ENCODE data around the gene HORMAD2.

HORMAD2 gene

DNA sequence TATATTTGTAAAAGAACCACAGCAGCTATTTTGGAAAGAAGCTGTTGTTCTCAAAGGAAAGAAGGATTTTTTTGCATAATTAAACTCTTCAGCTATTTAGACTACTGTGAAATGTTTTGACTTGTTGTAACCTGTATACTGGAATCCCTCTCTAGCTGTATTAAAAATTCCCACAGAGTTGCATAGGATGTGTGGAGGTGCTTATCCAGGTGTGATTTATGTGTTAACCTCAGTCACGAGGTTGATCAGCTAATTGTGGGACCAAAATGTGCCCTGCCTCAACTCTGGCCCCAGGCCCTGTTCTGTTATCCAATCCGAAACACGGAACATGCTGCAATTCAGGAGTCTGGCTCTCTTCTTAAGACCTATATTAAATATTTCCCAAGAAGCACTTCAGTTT lies 96.2 kb downstream of the HORMAD2 start:
- no peak overlapping the region for H3K4me3 Mint-ChIP-seq
- H3K4me1 Mint-ChIP-seq = no peaks in the 10 kb centered on the region
- DNase-seq (no peak), ATAC-seq (replicated peaks) (no peak)
- H3K9me3 Mint-ChIP-seq = no peaks in the 10 kb centered on the region
- H3K36me3 Mint-ChIP-seq = no peaks in the 10 kb centered on the region
- peaks cover 11 to 17% of the 10 kb centered on the region in 2 donors for H3K27me3 Mint-ChIP-seq
- no peak overlapping the region for H3K27ac Mint-ChIP-seq

DNA sequence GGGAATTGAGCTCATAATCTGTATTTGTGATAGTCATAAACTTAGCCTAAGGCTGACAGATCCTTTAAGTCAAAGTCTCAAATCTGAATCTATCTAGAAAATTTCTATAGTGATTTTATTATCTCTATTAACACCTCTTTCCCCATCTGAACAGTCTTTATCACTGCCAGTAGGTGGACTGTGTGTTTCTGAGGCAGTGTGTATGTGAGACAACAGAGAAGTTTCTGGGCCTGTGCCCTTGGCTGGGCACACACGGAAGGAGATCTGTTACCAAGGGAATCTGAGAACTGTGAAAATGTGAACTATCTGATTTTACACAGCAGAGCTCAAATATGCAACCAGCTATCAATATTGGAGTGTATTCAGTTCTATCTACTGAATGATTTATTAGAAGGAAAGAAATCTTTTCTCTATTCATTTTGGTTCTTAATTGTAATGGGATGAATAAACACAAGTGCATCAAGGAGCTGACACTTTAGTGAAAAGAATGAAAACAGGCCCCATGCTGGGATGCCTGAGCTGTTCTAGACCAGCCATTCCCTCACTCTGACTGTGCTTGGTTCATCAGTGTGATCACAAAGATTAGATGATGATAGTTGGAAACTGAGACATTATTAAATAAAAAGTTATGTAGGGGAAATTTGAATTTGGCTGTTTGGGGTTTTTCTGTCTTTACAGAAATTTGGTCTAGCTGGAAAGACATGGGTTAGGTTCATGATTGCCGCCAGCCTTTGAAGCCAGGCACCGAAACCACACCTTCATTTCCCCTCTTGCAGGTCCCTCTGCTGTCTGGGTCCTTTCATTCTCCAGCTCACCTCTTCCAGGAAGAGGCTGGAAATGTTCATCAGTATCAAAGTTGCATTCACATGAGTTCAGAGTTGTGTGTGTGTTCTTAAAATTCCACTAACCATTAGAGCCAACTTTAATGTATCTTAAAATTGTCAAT lies 98.2 kb downstream of the HORMAD2 start:
- no peaks in the 10 kb centered on the region for H3K9me3 Mint-ChIP-seq
- H3K4me3 Mint-ChIP-seq = no peak overlapping the region
- H3K27me3 Mint-ChIP-seq = peaks cover 5 to 9% of the 10 kb centered on the region in 2 donors
- ATAC-seq (replicated peaks) (no peak), DNase-seq (no peak)
- no peak overlapping the region for H3K27ac Mint-ChIP-seq
- no peaks in the 10 kb centered on the region for H3K36me3 Mint-ChIP-seq
- H3K4me1 Mint-ChIP-seq = no peaks in the 10 kb centered on the region

DNA sequence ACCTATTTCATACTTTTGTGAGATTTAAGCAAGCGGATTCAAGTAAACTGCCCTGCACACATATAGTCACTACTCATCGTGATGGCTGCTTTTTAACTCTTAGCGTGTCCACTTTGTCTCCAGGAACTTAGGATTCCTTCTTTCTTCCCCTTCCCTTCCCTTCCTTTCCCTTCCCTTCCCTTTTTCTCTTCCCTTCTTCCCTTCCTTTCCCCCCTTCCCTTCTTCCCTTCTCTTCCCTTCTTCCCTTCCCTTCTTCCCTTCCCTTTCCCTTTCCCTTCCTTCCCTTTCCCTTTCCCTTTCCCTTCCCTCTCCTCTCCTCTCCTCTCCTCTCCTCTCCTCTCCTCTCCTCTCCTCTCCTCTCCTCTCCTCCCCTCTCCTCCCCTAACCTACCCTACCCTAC lies 100.4 kb downstream of the HORMAD2 start:
- ATAC-seq (replicated peaks) (no peak), DNase-seq (no peak)
- Mint-ChIP-seq H3K36me3 (no peaks in the 10 kb centered on the region), H3K27ac (no peak overlapping the region), H3K4me3 (no peak overlapping the region), H3K9me3 (no peaks in the 10 kb centered on the region), H3K4me1 (no peaks in the 10 kb centered on the region), H3K27me3 (peaks cover 5 to 8% of the 10 kb centered on the region in 2 donors)

DNA sequence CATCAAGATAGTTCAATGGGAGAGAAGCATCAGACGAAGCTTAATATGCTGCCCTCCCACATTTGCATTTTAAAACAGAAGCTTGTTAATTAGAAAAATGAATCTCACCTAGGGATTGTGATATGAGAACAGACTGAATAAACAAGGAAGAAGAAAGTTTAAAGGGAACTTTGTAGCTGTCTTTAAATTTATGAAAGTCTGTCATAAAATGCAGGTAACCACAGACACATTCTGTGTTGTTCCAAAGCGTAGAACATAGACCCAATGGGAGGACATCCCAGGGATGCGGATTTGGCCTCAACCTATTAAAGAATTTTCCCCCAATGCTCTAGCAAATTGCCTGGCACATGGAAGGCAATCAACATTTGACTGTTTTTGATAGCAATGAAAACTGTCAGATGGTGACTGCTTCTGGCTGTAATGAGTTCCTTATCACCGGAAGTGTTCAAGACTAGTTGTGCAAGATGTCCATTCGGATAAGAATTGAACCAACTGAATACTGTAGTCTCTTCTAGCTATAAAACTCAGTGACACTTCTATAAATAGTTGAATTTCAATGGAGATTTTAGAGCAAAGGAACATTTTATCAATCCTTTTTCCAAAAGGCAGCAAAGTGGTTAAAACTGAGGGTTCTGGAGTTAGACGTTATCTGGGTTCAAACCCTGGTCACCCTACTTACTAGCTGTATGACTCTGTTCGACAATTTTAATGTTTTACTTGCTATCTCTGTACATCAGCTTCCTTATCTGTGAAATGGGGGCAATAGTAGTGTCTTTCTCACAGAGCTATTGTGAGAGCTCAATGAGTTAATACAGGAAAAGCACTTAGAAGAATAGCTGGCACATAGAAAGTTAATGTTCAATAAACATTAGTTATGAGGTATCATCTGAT lies 101.4 kb downstream of the HORMAD2 start:
- DNase-seq (no peak), ATAC-seq (replicated peaks) (no peak)
- peaks cover 5 to 8% of the 10 kb centered on the region in 2 donors for H3K27me3 Mint-ChIP-seq
- H3K9me3 Mint-ChIP-seq = no peaks in the 10 kb centered on the region
- H3K36me3 Mint-ChIP-seq = no peaks in the 10 kb centered on the region
- H3K27ac Mint-ChIP-seq = no peak overlapping the region
- H3K4me3 Mint-ChIP-seq = no peak overlapping the region
- peaks cover 0 to 2% of the 10 kb centered on the region in 2 donors for H3K4me1 Mint-ChIP-seq

DNA sequence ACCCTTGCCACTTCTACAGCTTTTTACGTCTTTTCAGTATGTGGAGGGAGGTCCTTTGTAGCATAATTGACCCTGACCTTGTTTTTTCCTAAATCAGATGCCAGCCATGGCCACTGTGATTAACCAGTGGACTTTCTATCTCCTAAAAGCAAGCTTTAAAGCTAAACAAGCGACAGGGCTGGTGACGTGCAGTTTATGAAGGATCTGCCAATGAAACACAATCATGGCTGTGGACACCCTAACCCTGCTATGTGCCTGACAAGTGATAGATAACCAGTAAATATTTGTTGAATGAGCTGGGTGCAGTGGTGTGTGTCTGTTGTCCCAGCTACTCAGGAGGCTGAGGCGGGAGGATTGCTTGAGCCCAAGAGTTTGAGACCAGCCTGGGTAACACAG lies 102.1 kb downstream of the HORMAD2 start:
- no peak for ATAC-seq (replicated peaks)
- DNase-seq = no peak
- H3K36me3 Mint-ChIP-seq = no peaks in the 10 kb centered on the region
- H3K4me3 Mint-ChIP-seq = no peak overlapping the region
- peaks cover 5 to 8% of the 10 kb centered on the region in 2 donors for H3K27me3 Mint-ChIP-seq
- no peaks in the 10 kb centered on the region for H3K9me3 Mint-ChIP-seq
- peaks cover 0 to 2% of the 10 kb centered on the region in 2 donors for H3K4me1 Mint-ChIP-seq
- H3K27ac Mint-ChIP-seq = no peak overlapping the region

DNA sequence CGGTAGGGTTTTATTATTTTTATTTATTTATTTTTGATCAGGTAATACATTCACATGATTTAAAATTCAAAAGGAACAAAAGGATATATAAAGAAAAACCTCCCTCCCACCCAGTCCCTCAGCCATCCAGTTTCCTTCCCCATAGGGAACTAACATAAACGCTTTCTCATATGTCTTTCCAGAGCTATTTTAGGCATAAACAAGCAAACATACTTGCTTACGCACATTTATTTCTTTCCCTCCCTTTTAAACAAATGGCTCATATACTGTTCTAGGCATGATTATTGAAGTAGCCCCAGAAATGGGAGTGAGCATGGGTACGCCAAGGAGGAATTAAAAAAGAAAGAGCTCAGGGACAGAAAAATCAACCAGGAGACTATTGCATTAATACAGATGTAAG lies 102.6 kb downstream of the HORMAD2 start:
- Mint-ChIP-seq H3K4me3 (no peak overlapping the region), H3K9me3 (no peaks in the 10 kb centered on the region), H3K36me3 (no peaks in the 10 kb centered on the region), H3K27me3 (peaks cover 5 to 8% of the 10 kb centered on the region in 2 donors), H3K4me1 (peaks cover 0 to 2% of the 10 kb centered on the region in 2 donors), H3K27ac (no peak overlapping the region)
- ATAC-seq (replicated peaks) = no peak
- no peak for DNase-seq

DNA sequence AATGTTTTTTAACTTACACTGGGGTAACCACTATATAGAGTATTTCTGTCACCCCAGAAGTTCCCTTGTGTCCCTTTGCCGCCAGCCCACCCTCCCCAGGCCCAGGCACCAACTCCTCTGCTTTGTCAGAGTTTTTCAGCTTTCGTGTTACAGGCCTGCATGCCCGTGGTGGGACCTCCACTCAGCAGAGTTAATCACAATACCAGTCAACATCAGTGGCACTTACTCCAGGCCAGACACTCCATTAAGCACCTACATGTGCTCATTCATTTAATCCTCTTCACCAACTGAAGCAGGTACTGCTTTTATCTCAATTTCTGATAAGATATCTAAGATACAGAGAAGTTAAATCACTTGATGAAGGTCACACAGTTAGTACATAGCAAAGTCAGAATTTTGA lies 103.0 kb downstream of the HORMAD2 start:
- H3K4me3 Mint-ChIP-seq = no peak overlapping the region
- ATAC-seq (replicated peaks) (no peak), DNase-seq (no peak)
- H3K36me3 Mint-ChIP-seq = no peaks in the 10 kb centered on the region
- no peak overlapping the region for H3K27ac Mint-ChIP-seq
- no peaks in the 10 kb centered on the region for H3K9me3 Mint-ChIP-seq
- peaks cover 0 to 2% of the 10 kb centered on the region in 2 donors for H3K4me1 Mint-ChIP-seq
- H3K27me3 Mint-ChIP-seq = peaks cover 5 to 8% of the 10 kb centered on the region in 2 donors

DNA sequence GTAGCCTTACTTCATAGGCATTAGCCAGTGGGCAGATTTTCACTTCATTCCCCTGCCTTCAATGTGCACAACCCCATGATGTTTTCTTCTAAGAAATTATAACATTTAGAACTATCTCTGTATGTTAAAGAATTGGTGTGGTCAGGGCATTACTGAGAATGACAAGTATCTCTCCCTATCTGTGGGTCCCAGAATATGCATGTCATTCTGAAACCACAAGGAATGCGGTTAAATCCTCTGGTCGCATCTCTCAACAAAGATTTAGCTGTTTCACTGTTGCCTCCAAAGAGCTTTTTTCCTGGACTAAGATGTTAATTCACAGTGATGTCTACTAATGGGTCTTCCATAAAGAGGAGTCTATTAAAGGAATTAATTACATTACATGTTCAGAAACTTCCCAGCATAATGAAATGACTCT lies 103.6 kb downstream of the HORMAD2 start:
- Mint-ChIP-seq H3K36me3 (no peaks in the 10 kb centered on the region), H3K27ac (no peak overlapping the region), H3K9me3 (no peaks in the 10 kb centered on the region), H3K4me1 (peaks cover 0 to 2% of the 10 kb centered on the region in 2 donors), H3K27me3 (peaks cover 5 to 8% of the 10 kb centered on the region in 2 donors), H3K4me3 (no peak overlapping the region)
- ATAC-seq (replicated peaks) (no peak), DNase-seq (no peak)

DNA sequence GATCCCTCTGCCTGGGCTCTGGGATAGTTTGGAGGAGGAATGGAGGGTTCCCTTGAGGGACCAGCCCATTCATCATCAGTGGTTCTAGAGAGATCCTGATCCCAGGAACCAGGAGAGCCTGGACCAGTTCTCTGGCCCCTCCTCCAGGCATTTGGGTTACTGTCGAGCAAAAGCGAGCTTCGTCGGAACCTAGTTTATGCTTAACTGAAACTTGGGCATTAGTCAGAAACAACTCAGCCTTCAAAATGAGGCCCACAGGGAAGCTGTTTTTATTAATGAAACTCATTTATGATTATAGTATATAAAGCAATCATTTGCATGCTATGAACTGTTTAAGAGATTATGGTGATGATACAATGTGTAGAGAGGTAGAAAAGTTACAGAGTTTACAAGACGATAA lies 104.9 kb downstream of the HORMAD2 start:
- no peak for DNase-seq
- Mint-ChIP-seq H3K4me1 (peaks cover 0 to 2% of the 10 kb centered on the region in 2 donors), H3K36me3 (no peaks in the 10 kb centered on the region), H3K27me3 (peaks cover 5 to 8% of the 10 kb centered on the region in 2 donors), H3K9me3 (no peaks in the 10 kb centered on the region), H3K4me3 (no peak overlapping the region), H3K27ac (no peak overlapping the region)
- ATAC-seq (replicated peaks) = no peak

DNA sequence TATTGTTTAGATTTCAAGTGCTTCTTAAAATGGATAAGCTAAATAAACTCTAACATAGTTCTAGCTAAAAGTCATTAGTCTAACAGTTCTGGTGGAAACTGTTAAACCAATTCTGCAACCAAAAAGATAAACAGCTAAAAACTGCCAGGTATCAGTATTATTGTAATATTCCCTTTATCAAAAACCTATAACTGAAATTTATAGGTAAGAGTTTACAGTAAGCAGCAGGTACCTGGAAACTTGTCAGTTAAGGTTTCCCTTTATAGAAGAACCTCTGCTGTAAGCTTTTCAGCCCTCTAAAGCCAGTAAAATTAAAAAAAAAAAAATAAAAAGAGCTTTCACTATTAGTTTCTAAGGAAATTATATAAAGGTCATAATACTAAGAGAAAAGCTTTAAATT lies 105.3 kb downstream of the HORMAD2 start:
- Mint-ChIP-seq H3K27ac (no peak overlapping the region), H3K36me3 (no peaks in the 10 kb centered on the region), H3K9me3 (no peaks in the 10 kb centered on the region), H3K4me1 (peaks cover 0 to 2% of the 10 kb centered on the region in 2 donors), H3K27me3 (peaks cover 5 to 8% of the 10 kb centered on the region in 2 donors), H3K4me3 (no peak overlapping the region)
- ATAC-seq (replicated peaks) (no peak), DNase-seq (no peak)

DNA sequence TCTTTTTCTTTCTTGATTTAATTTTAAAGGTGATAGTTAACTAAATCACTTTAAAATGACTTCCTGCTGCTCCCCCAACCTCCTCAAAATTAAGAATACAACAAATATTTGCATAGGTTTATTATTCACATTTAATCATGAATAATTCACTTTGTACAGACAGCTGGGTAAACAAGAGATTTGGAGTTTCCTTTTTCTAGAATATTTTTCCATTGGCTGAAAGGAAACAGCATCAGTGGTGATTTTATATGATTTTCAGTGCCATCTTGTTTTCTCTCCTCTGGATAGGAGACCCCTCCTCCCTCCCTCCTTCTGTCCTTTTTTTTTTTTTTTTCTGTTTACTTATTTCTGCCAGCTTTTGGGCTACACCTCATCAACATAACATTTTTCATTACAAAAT lies 105.8 kb downstream of the HORMAD2 start:
- no peak overlapping the region for H3K4me3 Mint-ChIP-seq
- H3K27me3 Mint-ChIP-seq = peaks cover 3 to 8% of the 10 kb centered on the region in 2 donors
- H3K9me3 Mint-ChIP-seq = no peaks in the 10 kb centered on the region
- DNase-seq = no peak
- H3K4me1 Mint-ChIP-seq = peaks cover 0 to 2% of the 10 kb centered on the region in 2 donors
- no peaks in the 10 kb centered on the region for H3K36me3 Mint-ChIP-seq
- no peak for ATAC-seq (replicated peaks)
- H3K27ac Mint-ChIP-seq = no peak overlapping the region

DNA sequence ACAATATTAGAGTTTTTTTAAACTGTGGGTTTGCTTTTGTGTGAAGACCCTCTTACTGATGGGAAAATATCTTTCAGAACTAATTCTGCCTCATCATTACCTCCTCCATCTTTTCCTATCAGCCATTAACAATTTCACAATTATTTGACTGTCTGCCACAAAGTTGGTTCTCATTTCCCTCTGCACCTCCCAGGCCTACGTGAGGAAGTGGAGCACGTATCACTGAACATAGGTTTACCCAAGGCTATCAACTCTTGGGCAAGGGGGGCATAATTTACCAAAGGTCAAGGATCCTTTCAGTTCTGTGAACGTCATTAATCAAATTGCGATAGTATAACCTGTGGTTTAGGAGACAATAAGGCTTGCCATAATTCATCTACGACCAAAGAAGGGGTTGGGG lies 106.2 kb downstream of the HORMAD2 start:
- ATAC-seq (replicated peaks) (no peak), DNase-seq (no peak)
- H3K27me3 Mint-ChIP-seq = peaks cover 0 to 5% of the 10 kb centered on the region in 2 donors
- H3K4me1 Mint-ChIP-seq = peaks cover 0 to 2% of the 10 kb centered on the region in 2 donors
- H3K9me3 Mint-ChIP-seq = no peaks in the 10 kb centered on the region
- no peak overlapping the region for H3K4me3 Mint-ChIP-seq
- H3K36me3 Mint-ChIP-seq = no peaks in the 10 kb centered on the region
- H3K27ac Mint-ChIP-seq = no peak overlapping the region

DNA sequence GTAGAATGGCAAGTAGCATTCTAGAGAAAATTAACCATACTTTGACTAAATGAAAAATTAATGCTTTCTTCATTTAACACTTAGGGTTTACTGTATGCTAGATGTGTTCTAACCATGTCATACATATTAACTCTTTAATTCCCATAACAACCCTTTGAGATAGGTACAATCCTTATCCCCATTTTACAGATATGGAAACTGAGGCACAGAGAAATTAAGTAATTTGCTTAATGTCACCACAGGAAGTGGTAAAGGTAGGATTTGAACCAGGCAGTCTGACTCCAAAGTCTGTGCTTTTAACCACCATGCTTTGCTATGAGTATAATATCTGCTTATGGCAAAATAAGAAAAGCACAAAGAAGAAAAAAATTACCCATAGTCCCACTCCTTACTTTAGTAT lies 106.8 kb downstream of the HORMAD2 start:
- Mint-ChIP-seq H3K27me3 (peaks cover 0 to 5% of the 10 kb centered on the region in 2 donors), H3K27ac (no peak overlapping the region), H3K4me3 (no peak overlapping the region), H3K9me3 (peaks cover 0 to 2% of the 10 kb centered on the region in 2 donors), H3K4me1 (peaks cover 3 to 5% of the 10 kb centered on the region in 2 donors), H3K36me3 (no peaks in the 10 kb centered on the region)
- ATAC-seq (replicated peaks) (no peak), DNase-seq (no peak)

DNA sequence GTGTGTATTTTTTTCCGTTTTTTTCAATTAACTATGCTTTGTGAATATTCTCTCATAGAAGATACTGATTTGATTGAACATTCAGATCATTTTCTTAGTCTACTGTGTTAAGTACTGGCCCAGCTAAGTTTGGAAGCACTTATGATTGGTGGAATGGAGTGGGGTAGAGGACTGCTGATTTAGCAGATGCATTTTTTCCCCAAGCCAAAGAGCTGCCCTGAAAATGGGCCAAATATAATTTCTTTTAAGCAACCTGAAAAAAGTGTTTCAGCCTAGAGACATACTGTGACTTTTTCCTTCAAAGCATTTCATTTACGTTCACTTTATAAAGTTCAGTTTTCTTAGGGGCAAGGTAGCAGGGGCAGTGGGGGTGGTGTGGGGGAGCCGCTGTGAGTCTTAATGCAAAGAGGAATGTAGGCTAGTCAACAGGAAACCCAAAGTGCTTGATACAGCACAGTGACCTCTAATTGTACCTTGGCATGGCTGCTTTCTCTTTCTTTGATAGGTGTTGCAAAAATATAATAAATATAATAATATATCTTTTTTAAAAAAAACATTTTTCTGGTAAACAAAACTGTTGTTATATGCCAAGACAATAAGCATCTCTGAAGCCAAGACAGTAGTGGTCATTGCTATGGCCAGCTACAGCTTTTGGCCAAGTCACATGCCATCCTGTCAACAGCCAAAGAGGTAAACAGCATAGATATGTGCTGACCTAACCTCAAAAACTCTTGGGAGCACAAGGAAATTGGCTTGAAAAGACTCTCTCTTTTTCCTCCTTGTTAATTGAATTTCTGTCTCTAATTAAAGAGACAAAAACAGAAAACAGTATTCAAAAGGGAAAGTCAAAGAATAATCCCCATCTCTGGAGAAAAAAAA lies 107.5 kb downstream of the HORMAD2 start:
- Mint-ChIP-seq H3K27me3 (peaks cover 0 to 5% of the 10 kb centered on the region in 2 donors), H3K27ac (no peak overlapping the region), H3K4me3 (no peak overlapping the region), H3K9me3 (peaks cover 0 to 5% of the 10 kb centered on the region in 2 donors), H3K36me3 (no peaks in the 10 kb centered on the region), H3K4me1 (peaks cover 10 to 12% of the 10 kb centered on the region in 2 donors)
- ATAC-seq (replicated peaks) = no peak
- no peak for DNase-seq
